Cerebellar cortex (tissue), 1 donor: ENCODE data around the gene DTX2.
"Not testable (repeated sequence)": the region's sequence is repeated elsewhere in the genome, so short reads cannot be mapped to it uniquely, and the experiment has no call there.

Experiments used
- DNase-seq: peaks from one replicate; pipeline ENCODE4 v3.0.0-alpha.2; 2015; ENCODE audit warnings: low spot score

Gene DTX2

GRCh38 chr7:76487969-76488368 lies 26.5 kb downstream of the DTX2 start:
- not testable (repeated sequence) for DNase-seq

GRCh38 chr7:76492139-76492538 lies 30.6 kb downstream of the DTX2 start:
- DNase-seq: not testable (repeated sequence)

GRCh38 chr7:76495717-76496116 lies 34.2 kb downstream of the DTX2 start:
- not testable (repeated sequence) for DNase-seq

GRCh38 chr7:76497918-76498582 lies 36.5 kb downstream of the DTX2 start:
- DNase-seq: not testable (repeated sequence)

GRCh38 chr7:76498583-76499200 lies 37.2 kb downstream of the DTX2 start:
- not testable (repeated sequence) for DNase-seq

- not testable (repeated sequence) for DNase-seq
These were observed 37.9 kb downstream of the DTX2 start for GRCh38 chr7:76499201-76499923.

GRCh38 chr7:76499924-76500241 lies 38.4 kb downstream of the DTX2 start:
- DNase-seq: not testable (repeated sequence)

- DNase-seq: not testable (repeated sequence)
These were observed 40.7 kb downstream of the DTX2 start for GRCh38 chr7:76502224-76502623.

- peak; percentile 27 for DNase-seq
These were observed 41.3 kb downstream of the DTX2 start for GRCh38 chr7:76502836-76503235.

- not testable (repeated sequence) for DNase-seq
These were observed 41.7 kb downstream of the DTX2 start for GRCh38 chr7:76503244-76503643.

GRCh38 chr7:76504351-76505167 lies 43.0 kb downstream of the DTX2 start:
- not testable (repeated sequence) for DNase-seq

- DNase-seq: no peak
These were observed 43.9 kb downstream of the DTX2 start for GRCh38 chr7:76505168-76506080.

- no peak for DNase-seq
These were observed 44.6 kb downstream of the DTX2 start for GRCh38 chr7:76506081-76506440.

GRCh38 chr7:76506643-76507042 lies 45.1 kb downstream of the DTX2 start:
- DNase-seq: not testable (repeated sequence)

GRCh38 chr7:76507723-76508406 lies 46.4 kb downstream of the DTX2 start:
- DNase-seq: no peak

- DNase-seq: no peak
These were observed 48.7 kb downstream of the DTX2 start, which contains the start of gene UPK3B for GRCh38 chr7:76509931-76510877. TSS of gene UPK3B (plus strand) at chr7:76510552. CDS start at chr7:76510653, 101 bp downstream.

GRCh38 chr7:76511200-76511910 lies 49.8 kb downstream of the DTX2 start:
- DNase-seq: not testable (repeated sequence)
